NT2/D1 (cell line): ENCODE results near the gene CLSTN2.

Experiments
- SUZ12 ChIP-seq: IDR thresholded peaks from 2 replicates; pipeline ENCODE4 v1.6.1; 2011; ENCODE audit not compliant: insufficient read length, insufficient read depth; ENCODE audit errors: extremely low read depth
- YY1 ChIP-seq: IDR thresholded peaks from 2 replicates; pipeline ENCODE4 v1.6.1; 2011; ENCODE audit not compliant: insufficient read length, insufficient read depth
- ZNF274 ChIP-seq: IDR thresholded peaks from 2 replicates; pipeline ENCODE4 v1.6.1; 2011; ENCODE audit warnings: mild to moderate bottlenecking, low read depth, low read length

DNA sequence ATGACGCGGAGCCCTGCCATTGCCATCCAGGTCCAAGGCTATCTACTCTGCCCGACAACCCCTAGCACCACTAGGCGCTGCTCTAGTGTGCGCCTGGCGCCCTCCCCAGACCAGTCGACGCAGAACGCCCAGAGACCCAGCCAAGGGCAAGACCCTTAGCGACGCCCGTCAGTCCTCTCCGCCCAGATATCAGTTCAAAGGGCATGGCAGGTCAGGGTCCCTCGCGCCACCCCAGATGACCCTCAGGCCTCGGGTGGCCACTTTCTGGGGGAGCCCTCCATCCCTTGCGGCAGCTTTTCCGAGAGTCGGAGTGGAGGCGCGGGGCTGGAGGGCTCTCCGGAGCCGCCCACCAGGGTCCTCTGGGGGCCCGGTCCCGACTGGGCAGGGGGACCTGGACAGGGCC lies 371 bp upstream of the CLSTN2 start:
- TF ChIP-seq SUZ12 (no peak), YY1 (no peak), ZNF274 (no peak)
